Activated CD4-positive, alpha-beta T cell treated with anti-CD3 and anti-CD28 coated beads for 48 hours (primary cell): ENCODE results near the gene PYGB.
A peak's percentile ranks its signal among the peaks of the same experiment; 100 is the strongest.

ENCODE experiments used
- DNase-seq: peaks from one replicate; pipeline ENCODE4 v3.0.0-alpha.2; 2020

Gene PYGB

GRCh38 chr20:25216199-25216945, 31.5 kb upstream of the PYGB start:
- no peak for DNase-seq

- DNase-seq: no peak
Observed at GRCh38 chr20:25217161-25218108, 30.4 kb upstream of the PYGB start.

- no peak for DNase-seq
Observed at GRCh38 chr20:25218109-25218486, 29.8 kb upstream of the PYGB start.

GRCh38 chr20:25218492-25218891, 29.4 kb upstream of the PYGB start:
- DNase-seq: no peak

GRCh38 chr20:25219365-25219764, 28.5 kb upstream of the PYGB start:
- DNase-seq: no peak

GRCh38 chr20:25220021-25220730, 27.7 kb upstream of the PYGB start:
- DNase-seq: peak; percentile 22

- no peak for DNase-seq
Observed at GRCh38 chr20:25220810-25221591, 26.9 kb upstream of the PYGB start.

GRCh38 chr20:25221592-25222460, 26.1 kb upstream of the PYGB start:
- DNase-seq: no peak

- DNase-seq: no peak
Observed at GRCh38 chr20:25222461-25223178, 25.3 kb upstream of the PYGB start.

- peak; percentile 73 for DNase-seq
Observed at GRCh38 chr20:25223179-25223661, 24.7 kb upstream of the PYGB start.

GRCh38 chr20:25223765-25224720, 23.8 kb upstream of the PYGB start:
- DNase-seq: no peak

GRCh38 chr20:25224941-25225340, 22.9 kb upstream of the PYGB start:
- no peak for DNase-seq

- DNase-seq: no peak
Observed at GRCh38 chr20:25225642-25226432, 22.0 kb upstream of the PYGB start.

- DNase-seq: no peak
Observed at GRCh38 chr20:25226433-25227316, 21.2 kb upstream of the PYGB start.

GRCh38 chr20:25227317-25227831, 20.5 kb upstream of the PYGB start:
- DNase-seq: no peak

GRCh38 chr20:25229486-25230165, 18.3 kb upstream of the PYGB start:
- no peak for DNase-seq
